Measurements from ENCODE around the gene NTN1.

NTN1 gene

DNA sequence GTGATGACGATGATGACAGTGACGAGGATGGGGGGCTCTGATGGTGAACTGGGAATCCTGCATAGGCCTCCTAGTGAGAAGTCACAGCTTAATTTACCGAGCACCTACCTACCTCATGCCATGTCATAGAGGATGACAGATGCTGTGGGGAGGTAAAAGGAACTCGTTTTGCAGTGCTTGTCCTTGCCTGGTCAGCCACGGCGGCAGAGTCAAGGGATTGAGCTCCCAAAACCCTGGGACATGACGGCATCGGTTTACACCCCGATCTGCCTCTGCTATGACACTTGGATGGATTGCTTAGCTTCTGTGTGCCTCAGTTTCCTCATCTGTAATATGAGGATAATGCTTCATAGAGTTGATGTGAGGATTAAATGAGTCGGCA, 103.2 kb downstream of the NTN1 start:
- no peak for DNase-seq (ENCODE audit: low spot score)
- Histone ChIP-seq H3K27ac (no peak overlapping the region), H3K4me3 (no peak overlapping the region)
- TF ChIP-seq, protein P1, sequence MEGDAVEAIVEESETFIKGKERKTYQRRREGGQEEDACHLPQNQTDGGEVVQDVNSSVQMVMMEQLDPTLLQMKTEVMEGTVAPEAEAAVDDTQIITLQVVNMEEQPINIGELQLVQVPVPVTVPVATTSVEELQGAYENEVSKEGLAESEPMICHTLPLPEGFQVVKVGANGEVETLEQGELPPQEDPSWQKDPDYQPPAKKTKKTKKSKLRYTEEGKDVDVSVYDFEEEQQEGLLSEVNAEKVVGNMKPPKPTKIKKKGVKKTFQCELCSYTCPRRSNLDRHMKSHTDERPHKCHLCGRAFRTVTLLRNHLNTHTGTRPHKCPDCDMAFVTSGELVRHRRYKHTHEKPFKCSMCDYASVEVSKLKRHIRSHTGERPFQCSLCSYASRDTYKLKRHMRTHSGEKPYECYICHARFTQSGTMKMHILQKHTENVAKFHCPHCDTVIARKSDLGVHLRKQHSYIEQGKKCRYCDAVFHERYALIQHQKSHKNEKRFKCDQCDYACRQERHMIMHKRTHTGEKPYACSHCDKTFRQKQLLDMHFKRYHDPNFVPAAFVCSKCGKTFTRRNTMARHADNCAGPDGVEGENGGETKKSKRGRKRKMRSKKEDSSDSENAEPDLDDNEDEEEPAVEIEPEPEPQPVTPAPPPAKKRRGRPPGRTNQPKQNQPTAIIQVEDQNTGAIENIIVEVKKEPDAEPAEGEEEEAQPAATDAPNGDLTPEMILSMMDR (IDR thresholded peaks at IDR 0.05) = no peak

DNA sequence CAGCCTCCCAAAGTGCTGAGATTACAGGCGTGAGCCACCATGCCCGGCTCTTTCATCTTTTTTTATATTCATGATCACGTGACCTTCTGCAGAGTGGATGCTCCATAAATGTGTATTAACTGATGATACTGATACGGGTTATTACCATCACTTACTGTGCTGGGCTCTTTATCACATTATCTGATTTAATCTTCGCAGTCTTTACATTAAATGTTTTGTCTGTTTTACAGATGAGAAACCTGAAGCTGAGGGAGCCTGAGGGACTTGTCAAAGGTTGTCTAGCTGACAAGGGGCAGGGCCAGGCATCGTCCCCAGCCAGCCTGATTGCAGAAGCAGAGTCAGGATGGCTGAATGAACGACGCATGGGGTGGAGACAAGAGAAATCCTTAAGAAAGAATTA, 104.4 kb downstream of the NTN1 start:
- TF ChIP-seq, protein P1 (IDR thresholded peaks at IDR 0.05) = no peak
- Histone ChIP-seq H3K27ac (no peak overlapping the region), H3K4me3 (no peak overlapping the region)
- DNase-seq (ENCODE audit: low spot score) = no peak

GRCh38 chr17:9127340-9127739, 106.0 kb downstream of the NTN1 start:
- Histone ChIP-seq H3K27ac (no peak overlapping the region), H3K4me3 (no peak overlapping the region)
- DNase-seq (ENCODE audit: low spot score) = no peak
- TF ChIP-seq, protein P1 (IDR thresholded peaks at IDR 0.05) = no peak

GRCh38 chr17:9131371-9131770, 110.1 kb downstream of the NTN1 start:
- H3K4me3 ChIP-seq = no peak overlapping the region
- no peak for DNase-seq (ENCODE audit: low spot score)
- no peak overlapping the region for H3K27ac ChIP-seq
- TF ChIP-seq, protein P1 (IDR thresholded peaks at IDR 0.05) = no peak

DNA sequence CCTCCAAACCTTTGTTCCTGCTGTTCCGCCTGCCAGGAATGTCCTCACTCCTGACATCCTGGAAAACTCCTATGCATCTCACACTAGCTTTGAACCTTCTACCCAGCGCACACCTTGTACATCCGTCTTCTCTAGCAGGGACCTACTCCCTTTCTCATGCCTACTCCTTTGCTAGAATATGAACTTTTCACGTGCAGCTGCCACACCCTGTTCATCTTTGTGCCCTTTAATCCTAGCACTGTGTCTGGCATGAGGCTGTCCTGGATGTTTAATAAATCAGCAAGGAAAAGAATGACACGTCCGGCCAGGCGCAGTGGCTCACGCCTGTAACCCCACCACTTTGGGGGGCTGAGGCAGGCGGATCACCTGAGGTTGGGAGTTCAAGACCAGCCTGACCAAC, 111.0 kb downstream of the NTN1 start:
- TF ChIP-seq, protein P1 (IDR thresholded peaks at IDR 0.05) = no peak
- no peak overlapping the region for H3K27ac ChIP-seq
- no peak for DNase-seq (ENCODE audit: low spot score)
- H3K4me3 ChIP-seq = no peak overlapping the region

DNA sequence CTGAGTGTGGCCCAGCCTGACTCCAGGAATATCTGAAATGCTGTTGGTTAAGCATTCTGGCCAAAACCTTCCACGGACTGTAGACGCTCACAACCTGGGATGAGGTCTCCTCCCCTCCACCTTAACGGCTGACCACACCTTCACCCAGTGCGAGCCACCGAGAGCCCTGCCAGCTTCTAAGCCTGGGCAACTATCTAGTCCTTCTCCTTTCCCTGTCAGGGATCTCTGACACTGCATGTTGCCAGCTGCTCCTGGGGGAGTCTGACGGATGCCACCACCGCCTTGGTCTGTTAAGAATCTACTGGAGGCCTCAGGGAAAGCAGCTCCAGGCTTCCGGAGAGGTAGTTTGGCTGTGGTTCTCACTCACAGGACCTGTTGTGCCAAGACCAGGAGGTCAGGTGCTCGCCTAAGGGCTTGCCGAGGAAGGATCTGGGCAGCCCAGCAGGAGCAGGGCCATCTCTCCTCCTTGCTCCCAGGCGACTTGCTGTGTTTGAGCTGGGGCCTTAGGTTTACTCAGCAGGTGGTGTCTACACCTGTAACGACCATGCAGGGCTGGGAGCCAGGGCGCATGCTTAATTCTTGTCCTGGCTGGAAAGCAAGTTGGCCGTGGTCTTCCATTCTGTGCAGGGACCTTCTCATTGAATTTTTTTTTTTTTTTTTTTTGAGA, 111.8 kb downstream of the NTN1 start:
- Histone ChIP-seq H3K27ac (no peak overlapping the region), H3K4me3 (no peak overlapping the region)
- TF ChIP-seq, protein P1 (IDR thresholded peaks at IDR 0.05) = no peak
- no peak for DNase-seq (ENCODE audit: low spot score)

GRCh38 chr17:9138161-9138717, 116.9 kb downstream of the NTN1 start:
- no peak overlapping the region for H3K4me3 ChIP-seq
- TF ChIP-seq, protein P1 (IDR thresholded peaks at IDR 0.05) = no peak
- no peak overlapping the region for H3K27ac ChIP-seq
- DNase-seq (ENCODE audit: low spot score) = no peak

Data from coronary artery (tissue), 2 donors.